ENCODE measurements around the gene RAD51B.

The RAD51B gene

GRCh38 chr14:68314642-68315041, 495.1 kb downstream of the RAD51B start:
- no peak overlapping the region; a peak in 1 of 22 replicates for H3K4me2 ChIP-seq
- no peaks in the 10 kb centered on the region for H3K27me3 ChIP-seq
- peaks cover 6 to 32% (median 15%) of the 10 kb centered on the region in 10 experiments for H3K4me1 ChIP-seq
- no peak overlapping the region for H3K4me3 ChIP-seq
- no peaks in the 10 kb centered on the region for H4K20me1 ChIP-seq
- no peak for TF ChIP-seq Cebpa-rat (IDR thresholded peaks at IDR 0.05)
- H3K9ac ChIP-seq = no peak overlapping the region
- peaks cover 0 to 4% (median 0%) of the 10 kb centered on the region in 11 experiments; a peak in 2 of 22 replicates for H3K36me3 ChIP-seq
- H3K27ac ChIP-seq = no peak overlapping the region
- H3K9me3 ChIP-seq (replicated peaks in 1 of 11) = peaks cover 0 to 26% (median 8%) of the 10 kb centered on the region in 11 experiments; a peak in 8 of 22 replicates

GRCh38 chr14:68315081-68315480, 495.5 kb downstream of the RAD51B start:
- peaks cover 0 to 4% (median 0%) of the 10 kb centered on the region in 11 experiments; a peak in 2 of 22 replicates for H3K36me3 ChIP-seq

DNA sequence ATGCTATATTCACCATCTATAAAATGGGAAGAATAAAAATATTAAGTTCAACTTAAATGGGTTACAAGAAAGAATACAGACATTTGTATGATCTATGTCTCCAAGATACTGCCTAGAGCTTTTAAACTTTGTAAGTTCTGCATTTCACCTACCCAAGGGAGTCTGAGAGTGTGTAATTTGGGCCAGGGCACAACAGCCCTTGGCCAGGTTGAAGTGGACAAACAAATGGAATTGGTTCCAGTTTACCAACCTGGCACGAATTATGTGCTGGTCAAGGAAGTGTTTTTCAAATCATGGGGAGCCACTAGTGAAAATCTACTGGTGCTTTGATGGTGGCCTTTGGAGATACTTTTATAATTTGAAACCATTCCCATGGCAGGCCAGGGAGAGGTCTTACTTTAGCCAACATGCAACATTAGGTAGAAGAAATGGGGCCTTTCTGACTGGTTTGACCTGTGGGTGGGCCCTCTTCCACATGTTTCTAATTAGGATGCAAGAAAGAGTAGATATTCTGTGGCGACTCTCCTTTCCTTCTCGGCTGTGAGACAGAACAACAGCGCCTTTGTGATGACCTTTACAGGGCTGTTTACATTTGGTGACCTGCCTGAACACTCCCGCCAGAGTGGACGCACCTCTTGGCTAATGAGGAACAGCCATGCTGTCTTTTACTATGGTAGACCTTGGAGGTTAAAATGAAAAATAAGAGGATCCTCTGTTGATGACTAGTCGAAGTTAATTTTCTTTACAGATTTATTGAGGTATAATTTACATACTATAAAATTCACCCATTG, 496.7 kb downstream of the RAD51B start:
- Histone ChIP-seq H3K27ac (no peak overlapping the region), H3K27me3 (no peaks in the 10 kb centered on the region), H3K4me2 (no peak overlapping the region), H3K9me3 (replicated peaks in 1 of 11) (peaks cover 0 to 30% (median 10%) of the 10 kb centered on the region in 11 experiments; a peak in 10 of 22 replicates), H3K4me1 (peaks cover 0 to 29% (median 12%) of the 10 kb centered on the region in 10 experiments; a peak in 14 of 20 replicates), H3K9ac (no peak overlapping the region), H3K4me3 (no peak overlapping the region), H3K36me3 (peaks cover 0 to 4% (median 0%) of the 10 kb centered on the region in 11 experiments; a peak in 2 of 22 replicates), H4K20me1 (no peaks in the 10 kb centered on the region)
- TF ChIP-seq Cebpa-rat (IDR thresholded peaks at IDR 0.05) = no peak

More at GRCh38 chr14:68315081-68315480, 495.5 kb downstream of the RAD51B start:
- Histone ChIP-seq H3K27ac (no peak overlapping the region), H3K4me3 (no peak overlapping the region), H3K9me3 (replicated peaks in 1 of 11) (peaks cover 0 to 26% (median 8%) of the 10 kb centered on the region in 11 experiments; a peak in 8 of 22 replicates), H3K27me3 (no peaks in the 10 kb centered on the region), H3K4me1 (peaks cover 1 to 28% (median 11%) of the 10 kb centered on the region in 10 experiments; a peak in 19 of 20 replicates), H4K20me1 (no peaks in the 10 kb centered on the region), H3K9ac (no peak overlapping the region), H3K4me2 (no peak overlapping the region)
- no peak for TF ChIP-seq Cebpa-rat (IDR thresholded peaks at IDR 0.05)

DNA sequence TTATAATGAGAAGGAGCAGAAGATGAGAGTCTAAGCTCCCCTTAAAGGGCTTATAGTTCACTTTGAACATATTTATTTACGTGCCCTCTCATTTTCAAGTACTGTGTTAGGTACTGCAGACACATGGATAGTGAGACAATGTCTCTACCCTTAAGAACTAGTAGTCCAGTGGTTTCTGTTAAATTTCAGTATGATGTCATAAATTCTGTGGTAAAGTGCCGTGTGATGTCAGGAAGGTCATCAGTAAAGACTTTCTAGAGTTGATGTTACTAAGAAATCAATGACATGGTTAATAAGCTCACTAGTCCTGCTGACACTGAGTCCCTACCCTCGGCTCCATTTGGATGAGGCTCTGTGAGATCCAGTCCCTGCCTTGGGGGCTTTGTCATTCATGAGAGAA, 497.7 kb downstream of the RAD51B start:
- H3K27ac ChIP-seq = no peak overlapping the region
- H3K36me3 ChIP-seq = peaks cover 0 to 4% (median 0%) of the 10 kb centered on the region in 11 experiments; a peak in 2 of 22 replicates

GRCh38 chr14:68318828-68319227, 499.2 kb downstream of the RAD51B start:
- Histone ChIP-seq H3K4me1 (peaks cover 0 to 25% (median 10%) of the 10 kb centered on the region in 10 experiments; a peak in 14 of 20 replicates), H3K27me3 (no peaks in the 10 kb centered on the region), H3K36me3 (peaks cover 0 to 4% (median 0%) of the 10 kb centered on the region in 11 experiments; a peak in 2 of 22 replicates), H4K20me1 (no peaks in the 10 kb centered on the region), H3K27ac (no peak overlapping the region), H3K4me3 (no peak overlapping the region), H3K9ac (no peak overlapping the region), H3K4me2 (no peak overlapping the region), H3K9me3 (replicated peaks in 1 of 11) (peaks cover 0 to 25% (median 15%) of the 10 kb centered on the region in 11 experiments; a peak in 9 of 22 replicates)
- no peak for TF ChIP-seq Cebpa-rat (IDR thresholded peaks at IDR 0.05)

More for the DNA sequence above, 497.7 kb downstream of the RAD51B start:
- H3K4me1 ChIP-seq = peaks cover 0 to 30% (median 12%) of the 10 kb centered on the region in 10 experiments; a peak in 14 of 20 replicates
- H4K20me1 ChIP-seq = no peaks in the 10 kb centered on the region
- H3K4me3 ChIP-seq = no peak overlapping the region
- no peak for TF ChIP-seq Cebpa-rat (IDR thresholded peaks at IDR 0.05)
- H3K27me3 ChIP-seq = no peaks in the 10 kb centered on the region
- H3K9me3 ChIP-seq (replicated peaks in 1 of 11) = peaks cover 0 to 33% (median 14%) of the 10 kb centered on the region in 11 experiments; a peak in 10 of 22 replicates
- no peak overlapping the region for H3K9ac ChIP-seq
- no peak overlapping the region for H3K4me2 ChIP-seq

DNA sequence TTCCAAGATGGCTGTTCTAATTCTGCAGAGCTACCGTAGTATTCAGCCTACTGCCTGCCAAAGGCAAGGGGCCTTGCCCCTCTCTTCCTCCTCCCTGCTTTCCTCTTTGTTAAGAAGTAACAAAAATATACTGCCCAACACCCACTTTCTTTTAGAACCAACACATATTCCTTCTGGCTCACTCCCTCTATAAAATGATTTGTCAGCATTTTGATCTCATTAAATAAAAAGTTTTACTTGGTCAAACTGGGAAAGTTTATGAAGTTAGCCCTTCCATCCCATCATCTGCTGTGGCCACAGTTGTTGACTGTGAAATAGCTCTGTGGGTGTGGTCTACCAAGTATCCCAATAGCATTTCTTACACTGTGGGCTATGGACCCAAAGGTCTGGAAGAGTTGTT, 500.9 kb downstream of the RAD51B start:
- Histone ChIP-seq H3K9ac (no peak overlapping the region), H3K4me1 (peaks cover 0 to 26% (median 10%) of the 10 kb centered on the region in 10 experiments; a peak in 14 of 20 replicates), H3K36me3 (peaks cover 0 to 4% (median 0%) of the 10 kb centered on the region in 11 experiments; a peak in 2 of 22 replicates), H3K4me3 (no peak overlapping the region), H3K4me2 (peak overlapping the region in 9 of 11 experiments; percentile 8 to 52 (median 29); a peak in 13 of 22 replicates), H3K9me3 (replicated peaks in 1 of 11) (peaks cover 0 to 22% (median 8%) of the 10 kb centered on the region in 11 experiments; a peak in 8 of 22 replicates), H3K27ac (no peak overlapping the region; a peak in 1 of 22 replicates), H3K27me3 (no peaks in the 10 kb centered on the region), H4K20me1 (no peaks in the 10 kb centered on the region)
- TF ChIP-seq Cebpa-rat (IDR thresholded peaks at IDR 0.05) = no peak

- H3K4me1 ChIP-seq = peaks cover 9 to 49% (median 20%) of the 10 kb centered on the region in 10 experiments
- H3K36me3 ChIP-seq = no peaks in the 10 kb centered on the region
- peaks cover 0 to 15% (median 3%) of the 10 kb centered on the region in 11 experiments; a peak in 5 of 22 replicates for H3K9me3 ChIP-seq (replicated peaks in 1 of 11)
- H3K4me3 ChIP-seq = no peak overlapping the region
- H3K27ac ChIP-seq = no peak overlapping the region
- TF ChIP-seq Cebpa-rat (IDR thresholded peaks at IDR 0.05) = no peak
- H4K20me1 ChIP-seq = no peaks in the 10 kb centered on the region
- no peak overlapping the region for H3K4me2 ChIP-seq
- H3K9ac ChIP-seq = no peak overlapping the region
- H3K27me3 ChIP-seq = no peaks in the 10 kb centered on the region
Observed at GRCh38 chr14:68322940-68323620, 503.5 kb downstream of the RAD51B start.

- H3K36me3 ChIP-seq = no peaks in the 10 kb centered on the region
- peaks cover 0 to 15% (median 7%) of the 10 kb centered on the region in 11 experiments; a peak in 7 of 22 replicates for H3K9me3 ChIP-seq (replicated peaks in 1 of 11)
- peak overlapping the region in 2 of 11 experiments; percentile 2 to 10; a peak in 1 of 22 replicates for H3K4me2 ChIP-seq
- no peaks in the 10 kb centered on the region for H4K20me1 ChIP-seq
- H3K4me1 ChIP-seq = peaks cover 13 to 42% (median 20%) of the 10 kb centered on the region in 10 experiments
- H3K9ac ChIP-seq = no peak overlapping the region
- TF ChIP-seq Cebpa-rat (IDR thresholded peaks at IDR 0.05) = no peak
- H3K27ac ChIP-seq = no peak overlapping the region
- no peak overlapping the region for H3K4me3 ChIP-seq
- no peaks in the 10 kb centered on the region for H3K27me3 ChIP-seq
Observed at GRCh38 chr14:68325267-68325807, 505.8 kb downstream of the RAD51B start.
